ENCODE results near the gene RPH3AL. TPM values are rescaled to one million over a fixed set of nuclear protein-coding genes. Genes with fewer than 3 reads are reported as not detected.

Gene RPH3AL
- total and polyA plus RNA-seq, 8 donors, result 8.9 to 57.1 (median 11.0) TPM

- Histone ChIP-seq H3K36me3 (no peaks in the 10 kb centered on the region), H3K27me3 (peaks cover 0 to 12% of the 10 kb centered on the region in 2 donors), H3K4me3 (no peak overlapping the region), H3K9me3 (no peaks in the 10 kb centered on the region), H3K27ac (no peak overlapping the region), H3K4me1 (peaks cover 0 to 12% of the 10 kb centered on the region in 2 donors)
- DNase-seq (no peak), ATAC-seq (no peak)
- no peak for TF ChIP-seq CTCF (IDR thresholded peaks at IDR 0.05)
- intact Hi-C loops (cut with DNase I), result no loop called here
These were observed 27.2 kb upstream of the RPH3AL start for GRCh38 chr17:379531-380465.

GRCh38 chr17:378068-378467, 25.5 kb upstream of the RPH3AL start:
- no peaks in the 10 kb centered on the region for H3K9me3 ChIP-seq
- H3K27ac ChIP-seq, result no peak overlapping the region
- intact Hi-C loops (cut with DNase I), result no loop called here
- no peak overlapping the region for H3K4me3 ChIP-seq
- ATAC-seq, result no peak
- no peaks in the 10 kb centered on the region for H3K36me3 ChIP-seq
- peaks cover 0 to 3% of the 10 kb centered on the region in 2 donors for H3K4me1 ChIP-seq
- H3K27me3 ChIP-seq, result no peaks in the 10 kb centered on the region
- TF ChIP-seq CTCF (IDR thresholded peaks at IDR 0.05), result no peak
- no peak for DNase-seq

- H3K4me3 ChIP-seq, result no peak overlapping the region
- no peaks in the 10 kb centered on the region for H3K9me3 ChIP-seq
- intact Hi-C loops (cut with DNase I), result no loop called here
- ATAC-seq, result no peak
- no peaks in the 10 kb centered on the region for H3K27me3 ChIP-seq
- H3K36me3 ChIP-seq, result no peaks in the 10 kb centered on the region
- no peak for DNase-seq
- H3K27ac ChIP-seq, result no peak overlapping the region
- no peak for TF ChIP-seq CTCF (IDR thresholded peaks at IDR 0.05)
- peaks cover 0 to 3% of the 10 kb centered on the region in 2 donors for H3K4me1 ChIP-seq
These were observed 24.6 kb upstream of the RPH3AL start for GRCh38 chr17:376936-377863.

GRCh38 chr17:373613-374230, 21.1 kb upstream of the RPH3AL start:
- no peak overlapping the region for H3K4me3 ChIP-seq
- no peak for ATAC-seq
- no peaks in the 10 kb centered on the region for H3K9me3 ChIP-seq
- no peak overlapping the region for H3K27ac ChIP-seq
- no peak for TF ChIP-seq CTCF (IDR thresholded peaks at IDR 0.05)
- peaks cover 0 to 3% of the 10 kb centered on the region in 2 donors for H3K4me1 ChIP-seq
- DNase-seq, result no peak
- no peaks in the 10 kb centered on the region for H3K27me3 ChIP-seq
- H3K36me3 ChIP-seq, result no peaks in the 10 kb centered on the region
- intact Hi-C loops (cut with DNase I), result no loop called here

All from left lung (tissue), 10 donors.